Coronary artery (tissue), 2 donors: ENCODE results near the gene CAMTA1.

Experiments
- DNase-seq: peaks from one replicate; pipeline ENCODE4 v3.0.0-alpha.2; 2017; ENCODE audit warnings: low spot score
- H3K27ac ChIP-seq, 2 donors: fragments of 200-600 bp; sonication (generic); one replicate each; pipeline ENCODE4 v1.5.1; 2016 to 2019
- H3K4me3 ChIP-seq: fragments of 200-600 bp; sonication (generic); 2 replicates; pipeline ENCODE4 v1.5.1; 2016; ENCODE audit warnings: mild to moderate bottlenecking, moderate library complexity
- TF ChIP-seq, protein P1 (sequence below): fragments of 200-600 bp; sonication (generic); IDR thresholded peaks from one replicate; pipeline ENCODE4 v1.5.1; 2019; ENCODE audit warnings: antibody characterized with exemption

Gene CAMTA1

DNA sequence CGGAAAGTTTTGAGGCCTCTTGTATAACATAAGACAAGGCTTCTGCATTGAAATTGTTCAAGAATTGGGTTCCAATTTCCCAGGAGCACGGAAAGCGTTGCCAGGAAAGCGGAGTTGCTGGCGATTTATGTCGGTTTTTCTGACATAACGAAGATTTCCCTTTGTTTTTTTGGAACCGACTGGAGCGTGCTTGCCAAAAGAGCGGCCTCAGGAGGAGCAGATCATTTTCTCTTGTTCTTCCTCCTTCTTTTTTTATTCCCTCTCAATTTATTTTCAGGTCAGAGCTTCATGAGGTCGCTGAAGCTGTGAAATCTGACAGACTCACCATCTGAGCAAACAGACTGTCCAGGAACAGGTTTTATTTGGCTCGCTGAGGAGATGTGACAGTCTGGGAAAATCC is 275.5 kb downstream of the CAMTA1 start:
- peak; percentile 24 for DNase-seq
- H3K4me3 ChIP-seq, result no peak overlapping the region
- TF ChIP-seq, protein P1, sequence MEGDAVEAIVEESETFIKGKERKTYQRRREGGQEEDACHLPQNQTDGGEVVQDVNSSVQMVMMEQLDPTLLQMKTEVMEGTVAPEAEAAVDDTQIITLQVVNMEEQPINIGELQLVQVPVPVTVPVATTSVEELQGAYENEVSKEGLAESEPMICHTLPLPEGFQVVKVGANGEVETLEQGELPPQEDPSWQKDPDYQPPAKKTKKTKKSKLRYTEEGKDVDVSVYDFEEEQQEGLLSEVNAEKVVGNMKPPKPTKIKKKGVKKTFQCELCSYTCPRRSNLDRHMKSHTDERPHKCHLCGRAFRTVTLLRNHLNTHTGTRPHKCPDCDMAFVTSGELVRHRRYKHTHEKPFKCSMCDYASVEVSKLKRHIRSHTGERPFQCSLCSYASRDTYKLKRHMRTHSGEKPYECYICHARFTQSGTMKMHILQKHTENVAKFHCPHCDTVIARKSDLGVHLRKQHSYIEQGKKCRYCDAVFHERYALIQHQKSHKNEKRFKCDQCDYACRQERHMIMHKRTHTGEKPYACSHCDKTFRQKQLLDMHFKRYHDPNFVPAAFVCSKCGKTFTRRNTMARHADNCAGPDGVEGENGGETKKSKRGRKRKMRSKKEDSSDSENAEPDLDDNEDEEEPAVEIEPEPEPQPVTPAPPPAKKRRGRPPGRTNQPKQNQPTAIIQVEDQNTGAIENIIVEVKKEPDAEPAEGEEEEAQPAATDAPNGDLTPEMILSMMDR, result no peak
- no peak overlapping the region for H3K27ac ChIP-seq

DNA sequence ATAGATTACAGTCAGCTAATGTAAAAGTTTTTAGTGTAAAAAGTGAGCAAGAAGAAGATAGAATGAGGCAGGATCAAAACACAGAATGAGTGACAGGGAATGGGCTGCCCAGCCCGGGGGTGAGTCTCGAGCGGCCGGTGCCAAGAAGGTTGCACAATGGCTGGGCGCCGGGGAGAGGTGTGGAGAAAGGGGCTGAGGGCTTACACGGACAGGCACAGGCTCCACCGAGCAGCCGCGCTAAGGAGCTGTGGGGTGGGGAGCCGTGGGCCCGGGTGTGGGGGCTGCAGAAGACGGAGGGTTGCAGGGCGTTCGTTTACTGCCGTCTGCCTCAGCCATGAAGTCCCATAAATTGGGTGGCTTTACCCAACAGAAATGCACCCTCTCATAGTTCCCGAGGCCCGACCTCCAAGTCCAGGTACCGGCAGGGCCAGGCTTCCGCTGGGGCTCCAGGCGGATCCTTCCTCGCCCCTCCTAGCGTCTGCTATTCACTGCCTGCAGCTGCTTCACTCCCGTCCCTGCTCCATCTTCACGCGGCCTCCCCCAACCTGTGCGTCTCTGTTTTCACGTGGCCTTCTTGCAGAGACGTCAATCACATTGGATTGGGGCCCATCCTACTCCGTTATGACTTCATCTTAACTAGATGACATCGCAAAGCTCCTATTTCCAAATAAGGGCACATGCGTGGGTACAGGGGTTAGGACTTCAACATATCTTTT is 277.2 kb downstream of the CAMTA1 start:
- TF ChIP-seq, protein P1, result no peak
- Histone ChIP-seq H3K4me3 (no peak overlapping the region), H3K27ac (no peak overlapping the region)
- DNase-seq, result no peak

DNA sequence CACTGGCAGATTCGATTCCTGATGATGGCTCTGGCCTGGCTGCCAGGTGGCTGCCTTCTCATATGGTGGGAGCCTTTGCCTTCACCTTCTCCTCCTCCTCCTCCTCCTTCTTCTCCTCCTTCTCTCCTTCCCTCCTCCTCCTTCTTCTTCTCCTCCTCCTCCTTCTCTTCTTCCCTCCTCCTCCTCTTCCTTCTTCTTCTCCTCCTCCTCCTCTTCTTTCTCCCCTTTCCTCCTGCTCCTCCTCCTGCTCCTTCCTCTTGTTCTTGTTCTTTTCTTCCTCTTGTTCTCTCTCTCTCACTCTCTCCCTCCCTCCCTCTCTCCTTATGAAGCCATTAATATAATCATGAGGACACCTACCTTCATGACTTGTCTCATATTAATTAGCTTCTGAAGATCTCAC is 278.7 kb downstream of the CAMTA1 start:
- no peak for DNase-seq
- Histone ChIP-seq H3K27ac (no peak overlapping the region), H3K4me3 (no peak overlapping the region)
- TF ChIP-seq, protein P1, result no peak

DNA sequence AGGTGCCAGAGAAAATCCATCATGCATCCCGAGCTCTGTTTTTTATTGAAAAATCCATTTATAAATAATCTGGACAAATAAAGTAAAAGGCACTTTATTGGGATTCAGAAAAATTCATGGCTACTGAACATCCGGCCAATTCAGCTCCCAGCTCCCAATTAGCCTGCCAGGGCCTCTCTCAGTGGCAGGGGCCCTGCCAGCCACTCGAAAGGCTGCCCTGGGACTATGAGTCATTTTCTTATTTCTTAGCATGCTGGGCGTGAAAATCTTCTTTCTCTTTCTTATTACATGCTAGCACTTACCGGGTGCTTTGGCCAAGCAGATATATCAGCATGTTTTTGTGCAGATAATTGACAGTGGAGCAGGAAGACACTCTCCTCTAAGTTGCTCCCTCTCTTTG is 283.3 kb downstream of the CAMTA1 start:
- no peak for DNase-seq
- Histone ChIP-seq H3K27ac (no peak overlapping the region), H3K4me3 (no peak overlapping the region)
- TF ChIP-seq, protein P1, result no peak

DNA sequence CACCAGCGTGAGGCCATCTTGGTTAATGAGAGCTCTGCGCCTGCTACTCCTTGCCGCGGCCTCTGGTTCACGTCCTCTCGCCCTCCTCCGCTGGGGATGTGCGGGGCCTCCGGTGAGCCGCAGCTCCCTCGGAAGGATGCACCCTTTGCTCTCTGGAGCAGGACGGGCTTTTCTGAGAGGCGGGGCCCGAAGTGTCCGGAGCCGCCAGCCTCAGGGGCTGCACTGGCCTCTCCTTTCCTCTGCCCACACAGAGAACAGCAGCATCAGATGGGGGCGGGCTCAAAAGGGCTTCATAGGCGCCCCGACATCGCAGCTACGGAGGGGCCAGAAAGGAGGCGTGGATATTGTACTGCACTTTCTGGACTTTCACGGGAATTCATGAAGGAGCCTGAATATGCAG is 284.7 kb downstream of the CAMTA1 start:
- TF ChIP-seq, protein P1, result no peak

DNA sequence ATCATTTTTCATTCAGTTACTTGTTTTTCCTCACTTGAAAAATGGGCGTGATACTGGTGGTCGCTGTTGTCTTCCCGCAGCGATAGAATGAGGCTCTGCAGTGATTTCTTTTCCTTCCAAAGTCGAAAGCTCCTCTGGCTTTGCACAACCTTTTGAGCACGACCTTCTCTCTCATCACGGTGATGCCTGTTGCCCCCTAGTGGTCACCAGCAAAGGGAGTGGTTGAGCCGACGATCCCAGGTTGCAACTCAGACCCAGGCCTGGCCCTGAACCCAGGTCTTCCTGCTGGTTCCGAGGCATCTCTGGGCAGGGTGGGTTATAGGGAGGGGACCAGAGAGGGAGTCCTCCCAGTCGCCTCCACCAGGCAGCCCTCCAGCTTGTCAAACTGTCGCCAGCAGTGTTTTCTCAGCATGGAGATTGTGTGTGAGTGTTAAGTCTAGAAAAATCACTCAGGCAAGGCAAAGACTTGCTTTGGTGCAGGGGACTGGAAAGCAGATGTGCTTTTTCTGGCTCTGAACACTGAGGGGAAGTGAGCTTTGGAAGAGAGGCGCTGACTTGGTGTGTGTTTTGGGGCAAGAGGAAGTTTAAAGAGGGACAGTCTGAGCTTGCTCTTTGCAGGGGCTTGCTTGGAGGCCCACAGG is 285.3 kb downstream of the CAMTA1 start:
- TF ChIP-seq, protein P1, result peak; percentile 82
- H3K4me3 ChIP-seq, result peak overlapping the region; percentile 68
- no peak for DNase-seq
- H3K27ac ChIP-seq, result no peak overlapping the region

More for the DNA sequence above, 284.7 kb downstream of the CAMTA1 start:
- H3K27ac ChIP-seq, result no peak overlapping the region
- peak overlapping the region; percentile 68 for H3K4me3 ChIP-seq
- DNase-seq, result no peak

DNA sequence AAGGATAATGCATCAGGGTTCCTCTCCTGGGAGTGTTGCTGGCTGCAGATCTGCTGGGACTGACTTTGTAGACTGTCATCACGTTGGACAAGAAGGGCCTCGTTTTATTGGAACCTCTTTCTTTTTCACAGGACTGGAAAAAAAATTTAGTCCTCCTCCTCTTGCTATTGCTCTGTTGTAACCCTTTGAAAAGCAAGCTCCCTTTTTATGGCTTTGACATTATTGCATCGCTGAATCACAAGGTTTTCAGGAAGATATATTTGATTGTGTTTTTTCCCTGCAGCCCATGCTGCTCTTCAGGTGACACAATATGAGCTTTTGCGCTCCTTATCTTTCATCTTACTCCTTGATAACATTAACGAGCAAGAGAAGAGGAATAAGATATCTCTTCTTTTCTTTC is 290.9 kb downstream of the CAMTA1 start:
- no peak overlapping the region for H3K4me3 ChIP-seq
- DNase-seq, result no peak
- H3K27ac ChIP-seq, result no peak overlapping the region
- TF ChIP-seq, protein P1, result no peak
